ENCODE measurements around the gene RPTOR.

RPTOR gene

GRCh38 chr17:80909635-80910034 lies 365.0 kb downstream of the RPTOR start:
- Histone ChIP-seq H3K36me3 (ENCODE audit: control insufficient read depth, insufficient read depth, low read length) (no peaks in the 10 kb centered on the region), H3K9ac (no peak overlapping the region), H3K27me3 (ENCODE audit: control insufficient read depth, insufficient read depth, low read length) (no peaks in the 10 kb centered on the region), H3K4me3 (ENCODE audit: low read depth, low read length) (no peak overlapping the region), H2AFZ (no peak overlapping the region), H3K27ac (no peak overlapping the region), H3K4me2 (ENCODE audit: low read length) (no peak overlapping the region), H3K9me3 (ENCODE audit: control insufficient read depth, low read length) (no peaks in the 10 kb centered on the region), H3K79me2 (no peaks in the 10 kb centered on the region), H3K4me1 (no peaks in the 10 kb centered on the region)
- TF ChIP-seq CTCF (IDR thresholded peaks at IDR 0.05) = no peak

DNA sequence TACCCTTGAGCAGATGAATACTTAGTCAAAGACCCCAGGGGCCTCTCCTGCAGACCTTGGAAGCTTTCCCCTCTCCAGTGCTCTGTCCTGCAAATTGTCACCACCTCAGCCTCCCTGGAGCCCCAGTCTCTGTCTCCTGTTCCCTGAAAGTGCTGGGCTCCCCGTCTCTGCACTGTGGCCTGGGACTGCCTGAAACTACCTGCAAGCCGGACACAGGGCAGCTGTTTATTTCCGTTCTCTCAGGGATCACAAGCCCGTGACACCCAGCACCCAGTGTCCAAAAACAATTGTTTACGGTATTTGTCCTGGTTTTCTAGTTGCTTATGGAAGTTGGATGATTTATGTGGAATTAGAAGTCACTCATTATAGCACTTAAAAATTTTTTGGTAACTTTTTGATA lies 365.4 kb downstream of the RPTOR start:
- H3K79me2 ChIP-seq = no peaks in the 10 kb centered on the region
- no peaks in the 10 kb centered on the region for H3K9me3 ChIP-seq (ENCODE audit: control insufficient read depth, low read length)
- H3K4me3 ChIP-seq (ENCODE audit: low read depth, low read length) = no peak overlapping the region
- TF ChIP-seq CTCF (IDR thresholded peaks at IDR 0.05) = no peak
- no peak overlapping the region for H3K27ac ChIP-seq
- no peaks in the 10 kb centered on the region for H3K36me3 ChIP-seq (ENCODE audit: control insufficient read depth, insufficient read depth, low read length)
- H2AFZ ChIP-seq = no peak overlapping the region
- no peaks in the 10 kb centered on the region for H3K4me1 ChIP-seq
- no peaks in the 10 kb centered on the region for H3K27me3 ChIP-seq (ENCODE audit: control insufficient read depth, insufficient read depth, low read length)
- H3K4me2 ChIP-seq (ENCODE audit: low read length) = no peak overlapping the region
- no peak overlapping the region for H3K9ac ChIP-seq

GRCh38 chr17:80912476-80912875 lies 367.8 kb downstream of the RPTOR start:
- Histone ChIP-seq H3K27me3 (ENCODE audit: control insufficient read depth, insufficient read depth, low read length) (no peaks in the 10 kb centered on the region), H3K36me3 (ENCODE audit: control insufficient read depth, insufficient read depth, low read length) (no peaks in the 10 kb centered on the region), H3K9me3 (ENCODE audit: control insufficient read depth, low read length) (no peaks in the 10 kb centered on the region)

DNA sequence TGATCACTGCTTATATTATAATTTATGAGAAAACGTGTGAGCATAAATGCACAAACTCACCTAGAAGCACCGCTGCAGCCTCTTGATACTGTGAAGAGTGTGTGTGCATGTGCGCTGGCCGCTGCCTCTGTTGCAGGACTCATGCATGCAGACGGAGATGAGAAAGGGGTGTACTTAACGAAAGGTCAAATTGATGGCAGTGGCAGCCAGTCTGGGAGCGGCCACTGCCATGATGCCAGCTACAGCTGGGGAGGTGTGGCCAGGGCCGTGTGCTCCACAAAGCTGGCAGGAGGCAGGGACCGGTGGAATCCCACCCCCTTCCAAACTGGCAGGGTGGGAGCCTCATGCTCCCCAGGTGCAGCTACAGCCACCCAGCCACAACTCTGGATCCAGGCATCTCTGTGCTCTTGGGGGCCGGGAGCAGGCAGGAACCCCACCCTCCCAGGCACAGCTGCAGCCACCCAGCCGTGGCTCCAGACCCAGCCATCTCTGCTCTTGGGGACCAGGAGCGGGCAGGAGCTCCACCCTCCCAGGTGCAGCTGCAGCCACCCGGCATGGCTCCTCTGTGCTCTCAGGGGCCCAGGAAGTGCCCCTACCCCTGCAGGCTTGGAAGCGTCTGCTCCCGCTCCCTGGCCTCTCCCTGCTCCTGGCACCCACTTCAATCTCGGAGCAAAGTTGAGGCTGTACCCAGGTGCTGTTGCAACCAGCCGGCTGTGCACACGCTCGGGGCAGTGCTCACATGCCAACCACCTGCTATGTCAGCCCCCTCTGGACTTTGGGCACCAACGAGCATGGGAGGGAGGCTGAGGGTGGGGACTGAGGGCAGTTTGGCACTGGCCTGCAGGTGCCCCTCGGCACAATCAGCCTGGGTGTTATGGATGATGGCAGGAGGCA lies 369.5 kb downstream of the RPTOR start:
- TF ChIP-seq CTCF (IDR thresholded peaks at IDR 0.05) = no peak
- Histone ChIP-seq H3K4me1 (no peaks in the 10 kb centered on the region), H2AFZ (no peak overlapping the region), H3K27me3 (ENCODE audit: control insufficient read depth, insufficient read depth, low read length) (no peaks in the 10 kb centered on the region), H3K4me3 (ENCODE audit: low read depth, low read length) (no peak overlapping the region), H3K36me3 (ENCODE audit: control insufficient read depth, insufficient read depth, low read length) (no peaks in the 10 kb centered on the region), H3K9ac (no peak overlapping the region), H3K79me2 (no peaks in the 10 kb centered on the region), H3K9me3 (ENCODE audit: control insufficient read depth, low read length) (no peaks in the 10 kb centered on the region), H3K4me2 (ENCODE audit: low read length) (no peak overlapping the region), H3K27ac (no peak overlapping the region)

More at GRCh38 chr17:80912476-80912875, 367.8 kb downstream of the RPTOR start:
- Histone ChIP-seq H2AFZ (no peak overlapping the region), H3K79me2 (no peaks in the 10 kb centered on the region), H3K27ac (no peak overlapping the region), H3K4me3 (ENCODE audit: low read depth, low read length) (no peak overlapping the region), H3K9ac (no peak overlapping the region), H3K4me1 (no peaks in the 10 kb centered on the region), H3K4me2 (ENCODE audit: low read length) (no peak overlapping the region)
- no peak for TF ChIP-seq CTCF (IDR thresholded peaks at IDR 0.05)

GRCh38 chr17:80916246-80916645 lies 371.6 kb downstream of the RPTOR start:
- no peak for TF ChIP-seq CTCF (IDR thresholded peaks at IDR 0.05)
- H3K4me3 ChIP-seq (ENCODE audit: low read depth, low read length) = no peak overlapping the region
- H3K36me3 ChIP-seq (ENCODE audit: control insufficient read depth, insufficient read depth, low read length) = no peaks in the 10 kb centered on the region
- no peaks in the 10 kb centered on the region for H3K4me1 ChIP-seq
- no peak overlapping the region for H2AFZ ChIP-seq
- no peaks in the 10 kb centered on the region for H3K79me2 ChIP-seq
- no peaks in the 10 kb centered on the region for H3K27me3 ChIP-seq (ENCODE audit: control insufficient read depth, insufficient read depth, low read length)
- no peak overlapping the region for H3K4me2 ChIP-seq (ENCODE audit: low read length)
- H3K9me3 ChIP-seq (ENCODE audit: control insufficient read depth, low read length) = no peaks in the 10 kb centered on the region
- H3K9ac ChIP-seq = no peak overlapping the region
- no peak overlapping the region for H3K27ac ChIP-seq

Data from parathyroid adenoma (tissue), 2 donors.